Sciatic nerve (tissue), 2 donors: ENCODE data around the gene PTPRB. TPM values are rescaled to one million over a fixed set of nuclear protein-coding genes. Genes with fewer than 3 reads are reported as not detected.

ENCODE experiments used
- ATAC-seq: fragments of 200-7000 bp; cut with Tn5 transposase; one replicate; pipeline ENCODE4 v1.9.1; 2020; ENCODE audit warnings: mild to moderate bottlenecking, moderate library complexity
- DNase-seq: peaks from one replicate; pipeline ENCODE4 v3.0.0-alpha.2; 2020; ENCODE audit warnings: low spot score
- intact Hi-C: fragments of 100-400 bp; cut with DNase I; formaldehyde crosslinking; loops from one replicate; pipeline ENCODE4 v1.14.2; 2022
- total RNA-seq: library from RNA; stranded (reverse); fragmentation: NEBNext Ultra II Directional; extraction: Animal tissue kit (Norgen Biotek cat#: 25700); gene quantifications from one replicate; pipeline ENCODE4 v1.2.1, GENCODE V29; 2021
- donor health status: DM: no; HTN: no; CAD: no.
- donor health status: DM: no; HTN: no; CAD: no.

The PTPRB gene
- 40.5 TPM for total RNA-seq

GRCh38 chr12:70637303-70638085 is at the start of gene PTPRB:
Gene PTPRB (minus strand): TSS chr12:70637429. CDS start chr12:70637395, 34 bp downstream.
- ATAC-seq (no peak), DNase-seq (no peak)
- intact Hi-C loops = no loop called here

GRCh38 chr12:70686907-70687306 is 49.7 kb upstream of the PTPRB start:
- no peak for ATAC-seq
- intact Hi-C loops = no loop called here
- no peak for DNase-seq

GRCh38 chr12:70686299-70686698 is 49.1 kb upstream of the PTPRB start:
- intact Hi-C loops = no loop called here
- no peak for ATAC-seq
- DNase-seq = no peak

GRCh38 chr12:70683976-70684375 is 46.7 kb upstream of the PTPRB start:
- ATAC-seq = no peak
- intact Hi-C loops = no loop called here
- DNase-seq = no peak

GRCh38 chr12:70671698-70672097 is 34.5 kb upstream of the PTPRB start:
- ATAC-seq (no peak), DNase-seq (no peak)
- intact Hi-C loops = no loop called here

GRCh38 chr12:70670948-70671347 is 33.7 kb upstream of the PTPRB start:
- no peak for DNase-seq
- no peak for ATAC-seq
- intact Hi-C loops = no loop called here

- DNase-seq = no peak
- no peak for ATAC-seq
- intact Hi-C loops = no loop called here
These were observed 30.0 kb upstream of the PTPRB start for GRCh38 chr12:70667253-70667652.

GRCh38 chr12:70666364-70666763 is 29.1 kb upstream of the PTPRB start:
- ATAC-seq = no peak
- DNase-seq = no peak
- intact Hi-C loops = no loop called here

- DNase-seq = no peak
- ATAC-seq = no peak
- intact Hi-C loops = no loop called here
These were observed 27.2 kb upstream of the PTPRB start for GRCh38 chr12:70664465-70664881.

GRCh38 chr12:70663838-70664237 is 26.6 kb upstream of the PTPRB start:
- ATAC-seq = no peak
- intact Hi-C loops = no loop called here

GRCh38 chr12:70661466-70662161 is 24.4 kb upstream of the PTPRB start:
- intact Hi-C loops = no loop called here
- DNase-seq (no peak), ATAC-seq (no peak)

More at GRCh38 chr12:70663838-70664237, 26.6 kb upstream of the PTPRB start:
- no peak for DNase-seq

- DNase-seq = no peak
- ATAC-seq = no peak
- intact Hi-C loops = no loop called here
These were observed 23.5 kb upstream of the PTPRB start for GRCh38 chr12:70660620-70661219.

GRCh38 chr12:70660002-70660604 is 22.9 kb upstream of the PTPRB start:
- ATAC-seq (no peak), DNase-seq (no peak)
- intact Hi-C loops = no loop called here

- no peak for DNase-seq
- intact Hi-C loops = no loop called here
- no peak for ATAC-seq
These were observed 21.9 kb upstream of the PTPRB start for GRCh38 chr12:70659077-70659606.

GRCh38 chr12:70657616-70658286 is 20.5 kb upstream of the PTPRB start:
- no peak for ATAC-seq
- no peak for DNase-seq

GRCh38 chr12:70652451-70652850 is 15.2 kb upstream of the PTPRB start:
- no peak for ATAC-seq
- intact Hi-C loops = no loop called here
- no peak for DNase-seq

More at GRCh38 chr12:70657616-70658286, 20.5 kb upstream of the PTPRB start:
- intact Hi-C loops = no loop called here

- intact Hi-C loops = loop anchor here (5.0 kb wide), 1 partner anchor 952 kb away; the partner anchor contains the start of gene BEST3
- ATAC-seq (no peak), DNase-seq (no peak)
These were observed 11.6 kb upstream of the PTPRB start for GRCh38 chr12:70648831-70649230.

GRCh38 chr12:70648191-70648590 is 11.0 kb upstream of the PTPRB start:
- ATAC-seq = no peak
- DNase-seq = no peak
- intact Hi-C loops = loop anchor here (5.0 kb wide), 1 partner anchor 951 kb away; the partner anchor contains the start of gene BEST3

- ATAC-seq (no peak), DNase-seq (no peak)
- intact Hi-C loops = loop anchor here (5.0 kb wide), 1 partner anchor 950 kb away; the partner anchor contains the start of gene BEST3
These were observed 9.6 kb upstream of the PTPRB start for GRCh38 chr12:70646850-70647249.
